C4-2B (cell line): ENCODE results near the gene BTD.

Experiments
- H3K27ac ChIP-seq: fragments of 450-650 bp; 2 replicates; pipeline ENCODE4 v1.5.1; 2017
- ZFX ChIP-seq: fragments of 450-650 bp; IDR thresholded peaks from 2 replicates; pipeline ENCODE4 v1.6.1; 2017
- TF ChIP-seq, protein P1 (sequence below): fragments of 450-650 bp; conservative IDR thresholded peaks from 2 replicates; pipeline ENCODE4 v1.5.1; 2017; ENCODE audit warnings: mild to moderate bottlenecking

Gene BTD

DNA sequence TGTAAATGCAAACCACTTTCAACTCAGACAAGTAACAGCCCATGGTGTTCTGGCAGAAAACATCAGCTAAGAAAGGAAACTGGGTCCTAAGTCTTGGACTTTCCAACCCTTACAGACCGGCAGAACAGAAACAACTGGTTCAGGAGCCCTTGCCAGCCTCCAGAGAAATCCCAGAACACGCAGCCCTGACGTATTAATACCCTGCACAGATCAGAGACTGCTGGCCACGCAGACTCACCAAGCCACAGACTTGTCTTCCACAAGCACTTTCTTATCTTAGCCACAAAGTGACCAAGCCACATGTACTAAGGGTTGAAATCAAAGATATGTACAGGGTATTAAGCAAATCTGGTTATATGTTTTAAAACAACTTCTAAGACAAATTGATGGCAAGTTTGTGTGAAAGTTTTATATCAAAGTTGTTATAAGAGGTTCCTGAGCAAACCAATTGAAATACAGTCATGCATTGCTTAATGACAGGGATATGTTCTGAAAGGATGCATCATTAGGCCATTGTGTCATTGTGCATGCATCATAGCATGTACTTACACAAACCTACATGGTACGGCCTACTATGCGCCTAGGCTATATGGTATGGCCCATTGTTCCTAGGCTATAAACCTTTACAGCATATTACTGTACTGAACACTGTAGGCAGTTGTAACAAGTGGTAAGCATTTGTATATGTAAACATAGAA is 36.8 kb downstream of the BTD start:
- H3K27ac ChIP-seq = no peak overlapping the region

GRCh38 chr3:15638891-15639262 is 37.3 kb downstream of the BTD start:
- no peak overlapping the region for H3K27ac ChIP-seq
- no peak for TF ChIP-seq ZFX
- TF ChIP-seq, protein P1, sequence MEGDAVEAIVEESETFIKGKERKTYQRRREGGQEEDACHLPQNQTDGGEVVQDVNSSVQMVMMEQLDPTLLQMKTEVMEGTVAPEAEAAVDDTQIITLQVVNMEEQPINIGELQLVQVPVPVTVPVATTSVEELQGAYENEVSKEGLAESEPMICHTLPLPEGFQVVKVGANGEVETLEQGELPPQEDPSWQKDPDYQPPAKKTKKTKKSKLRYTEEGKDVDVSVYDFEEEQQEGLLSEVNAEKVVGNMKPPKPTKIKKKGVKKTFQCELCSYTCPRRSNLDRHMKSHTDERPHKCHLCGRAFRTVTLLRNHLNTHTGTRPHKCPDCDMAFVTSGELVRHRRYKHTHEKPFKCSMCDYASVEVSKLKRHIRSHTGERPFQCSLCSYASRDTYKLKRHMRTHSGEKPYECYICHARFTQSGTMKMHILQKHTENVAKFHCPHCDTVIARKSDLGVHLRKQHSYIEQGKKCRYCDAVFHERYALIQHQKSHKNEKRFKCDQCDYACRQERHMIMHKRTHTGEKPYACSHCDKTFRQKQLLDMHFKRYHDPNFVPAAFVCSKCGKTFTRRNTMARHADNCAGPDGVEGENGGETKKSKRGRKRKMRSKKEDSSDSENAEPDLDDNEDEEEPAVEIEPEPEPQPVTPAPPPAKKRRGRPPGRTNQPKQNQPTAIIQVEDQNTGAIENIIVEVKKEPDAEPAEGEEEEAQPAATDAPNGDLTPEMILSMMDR = no peak

More for the DNA sequence above, 36.8 kb downstream of the BTD start:
- no peak for TF ChIP-seq ZFX
- TF ChIP-seq, protein P1 = no peak

GRCh38 chr3:15645246-15645645 is 43.7 kb downstream of the BTD start:
- H3K27ac ChIP-seq = no peak overlapping the region
- TF ChIP-seq, protein P1 = no peak
- no peak for TF ChIP-seq ZFX

DNA sequence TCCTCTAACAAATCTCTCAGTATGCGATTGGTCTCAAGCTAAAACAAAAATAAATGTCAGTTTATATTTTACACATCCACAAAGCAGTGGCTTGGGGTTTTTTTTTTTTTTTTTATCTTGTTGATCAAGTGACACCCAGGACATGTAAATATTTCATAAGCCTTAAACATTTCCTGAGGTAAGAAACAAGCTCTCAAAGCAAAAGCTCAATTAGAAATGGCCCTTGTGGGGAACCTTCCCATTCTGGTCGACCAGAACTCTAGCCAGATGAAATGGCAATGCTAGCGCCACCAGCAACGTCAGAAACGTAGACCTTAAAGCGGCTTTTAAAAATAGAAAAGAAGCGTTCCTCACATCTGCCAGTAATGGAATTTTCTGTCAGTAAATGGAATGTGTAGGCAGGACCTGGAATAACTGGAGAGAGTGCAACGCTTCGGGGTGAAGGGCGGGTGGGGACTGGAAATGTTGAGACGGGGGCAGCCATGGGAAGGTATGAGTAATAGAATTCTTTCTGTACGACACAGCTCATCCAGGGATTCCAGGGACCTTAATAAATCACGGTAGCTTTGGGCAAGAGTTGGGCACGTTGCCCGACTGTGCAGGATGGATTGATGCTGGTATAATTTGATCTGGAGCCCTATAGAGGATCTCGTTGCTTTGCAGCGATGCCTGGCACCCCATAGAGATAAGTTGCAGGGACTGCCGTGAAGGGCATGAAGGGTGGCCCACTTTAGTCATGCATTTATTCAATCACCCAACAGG is 44.4 kb downstream of the BTD start:
- H3K27ac ChIP-seq = no peak overlapping the region
- no peak for TF ChIP-seq ZFX
- TF ChIP-seq, protein P1 = no peak

- H3K27ac ChIP-seq = no peak overlapping the region
Measured at GRCh38 chr3:15646851-15647511, 45.4 kb downstream of the BTD start.

DNA sequence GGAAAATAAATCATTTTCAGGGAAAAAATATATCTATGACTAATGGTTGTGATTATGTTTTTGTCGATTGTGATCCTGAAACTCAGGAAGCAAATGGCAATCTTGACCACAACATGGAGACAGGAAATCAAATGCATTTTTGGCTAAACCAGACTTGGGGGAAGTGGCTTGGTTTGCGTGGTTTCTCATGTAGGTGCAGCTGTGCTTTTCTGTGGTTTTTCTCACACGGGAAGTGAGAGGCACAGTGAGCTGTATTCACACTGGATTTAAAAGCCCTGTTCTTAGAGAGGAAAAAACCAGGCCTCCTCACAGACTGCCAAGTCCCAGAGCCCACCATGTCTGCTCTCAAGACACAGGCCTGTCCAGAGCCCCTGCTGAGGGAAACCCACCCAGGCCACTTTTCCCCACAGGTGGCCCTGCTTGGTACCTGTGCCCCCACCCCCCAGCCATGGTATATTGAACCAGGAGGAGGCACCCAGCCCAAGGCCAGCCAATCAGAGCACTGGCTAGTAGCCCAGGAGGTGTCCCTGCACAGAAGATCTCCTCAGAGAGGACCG is 46.1 kb downstream of the BTD start:
- TF ChIP-seq, protein P1 = no peak
- H3K27ac ChIP-seq = no peak overlapping the region

More at GRCh38 chr3:15646851-15647511, 45.4 kb downstream of the BTD start:
- no peak for TF ChIP-seq ZFX
- TF ChIP-seq, protein P1 = no peak
